AML-193 (cell line): ENCODE data around the gene SLC9A8.
A peak's percentile ranks its signal among the peaks of the same experiment; 100 is the strongest.
"Not testable (repeated sequence)": the region's sequence is repeated elsewhere in the genome, so short reads cannot be mapped to it uniquely, and the experiment has no call there.

ENCODE experiments used
- DNase-seq, 2 experiments: peaks; one replicate each; lab custom pipeline; 2025; lab: John Stamatoyannopoulos, UW

The SLC9A8 gene

DNA sequence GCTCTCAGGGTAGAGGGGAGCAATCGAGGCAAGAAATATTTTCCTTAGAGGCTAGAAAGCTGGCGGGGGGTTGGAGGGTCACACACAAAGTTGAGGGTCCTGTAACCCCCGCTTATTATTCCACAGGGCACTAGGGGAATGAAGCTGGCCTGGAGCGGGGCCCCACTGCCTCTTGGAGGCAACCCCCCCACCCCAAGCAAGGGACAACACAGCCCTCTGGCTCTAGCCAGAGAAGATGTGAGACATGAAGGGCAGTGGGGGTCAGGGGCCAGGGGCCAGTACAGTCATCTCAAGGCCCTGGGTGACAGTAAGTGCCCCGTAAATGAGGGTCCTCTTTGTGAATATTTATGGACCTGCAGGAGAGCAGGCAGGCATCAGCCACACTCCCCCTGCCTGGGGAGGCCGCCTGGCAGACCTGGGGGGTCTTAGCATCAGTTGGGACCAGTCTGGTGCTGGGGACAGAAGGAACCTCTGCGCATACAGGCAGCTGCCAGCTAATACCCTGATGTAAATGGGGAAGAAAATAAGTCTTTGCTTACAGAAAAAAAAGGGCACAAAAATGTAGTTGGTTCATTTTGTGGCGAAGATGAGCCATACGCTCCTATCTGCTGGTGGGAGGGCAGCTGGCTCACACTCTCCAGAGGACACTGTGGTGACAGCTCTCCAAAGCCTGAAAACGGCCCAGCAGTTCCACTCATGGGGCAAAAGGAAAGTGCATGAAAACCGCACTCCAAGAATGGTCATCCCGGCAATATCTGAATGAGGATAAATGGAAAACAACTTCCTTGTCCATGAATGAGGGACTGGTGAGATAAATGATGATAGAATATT is 80.8 kb downstream of the SLC9A8 start:
- no peak for DNase-seq

DNA sequence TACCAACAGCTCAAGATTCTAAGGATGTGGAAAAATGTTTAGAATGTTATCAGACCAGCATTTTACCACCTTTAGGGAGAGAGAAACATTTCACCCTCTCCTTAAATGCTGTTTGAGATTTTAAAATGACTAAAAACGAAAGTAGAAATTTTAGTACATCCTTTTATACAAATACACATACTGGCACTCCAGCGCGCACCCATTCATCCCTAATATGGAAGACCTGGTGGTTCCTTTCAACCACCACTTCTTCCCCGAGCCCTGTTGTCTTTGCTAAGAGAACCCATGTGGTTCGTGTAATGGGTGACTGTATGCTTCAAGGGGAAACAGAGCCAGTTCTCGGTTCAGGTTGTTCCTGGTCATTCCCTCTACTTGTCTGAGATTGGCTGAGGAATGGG is 81.4 kb downstream of the SLC9A8 start:
- no peak for DNase-seq

DNA sequence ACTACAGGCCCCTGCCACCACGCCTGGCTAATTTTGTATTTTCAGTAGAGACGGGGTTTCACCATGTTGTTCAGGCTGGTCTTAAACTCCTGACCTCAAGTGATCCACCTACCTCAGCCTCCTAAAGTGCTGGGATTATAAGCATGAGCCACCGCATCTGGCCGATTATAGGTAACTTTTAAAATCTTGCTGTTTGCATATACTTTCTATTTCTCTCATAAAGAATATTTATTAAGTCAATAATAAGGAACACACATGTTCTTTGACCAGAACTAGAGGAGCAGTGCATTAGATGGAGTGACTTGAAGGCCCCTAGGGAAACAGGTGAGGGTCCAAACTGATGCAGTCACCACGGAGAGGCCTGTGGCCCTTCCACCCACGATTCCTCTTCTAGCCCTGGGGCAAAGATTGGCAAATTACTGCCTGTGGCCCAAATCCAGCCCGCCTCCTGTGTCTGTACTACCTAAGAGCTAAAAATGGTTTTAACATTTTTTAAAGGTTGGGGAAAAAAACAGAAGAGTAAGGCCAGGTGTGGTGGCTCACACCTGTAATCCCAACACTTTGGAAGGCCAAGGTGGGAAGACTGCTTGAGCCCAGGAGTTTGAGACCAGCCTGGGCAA is 83.0 kb downstream of the SLC9A8 start:
- DNase-seq: not testable (repeated sequence)

DNA sequence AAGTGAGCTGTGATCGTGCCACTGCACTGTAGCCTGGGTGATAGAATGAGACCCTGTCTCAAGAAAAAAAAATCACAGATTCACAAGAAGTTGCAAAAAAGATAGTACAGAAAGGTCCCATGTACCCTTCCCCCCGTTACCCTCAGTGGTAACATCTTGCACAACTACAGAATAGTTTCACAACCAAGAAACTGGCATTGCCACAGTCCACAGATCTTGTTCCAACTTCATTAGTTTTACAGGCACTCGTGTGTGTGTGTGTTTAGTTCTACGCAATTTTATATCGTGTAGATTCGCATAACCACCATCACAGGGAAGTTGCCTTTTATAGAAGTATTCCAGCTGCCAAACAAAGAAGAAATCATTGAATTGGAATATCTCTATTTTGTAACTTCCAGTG is 83.6 kb downstream of the SLC9A8 start:
- peak; percentile 88 to 89 for DNase-seq

DNA sequence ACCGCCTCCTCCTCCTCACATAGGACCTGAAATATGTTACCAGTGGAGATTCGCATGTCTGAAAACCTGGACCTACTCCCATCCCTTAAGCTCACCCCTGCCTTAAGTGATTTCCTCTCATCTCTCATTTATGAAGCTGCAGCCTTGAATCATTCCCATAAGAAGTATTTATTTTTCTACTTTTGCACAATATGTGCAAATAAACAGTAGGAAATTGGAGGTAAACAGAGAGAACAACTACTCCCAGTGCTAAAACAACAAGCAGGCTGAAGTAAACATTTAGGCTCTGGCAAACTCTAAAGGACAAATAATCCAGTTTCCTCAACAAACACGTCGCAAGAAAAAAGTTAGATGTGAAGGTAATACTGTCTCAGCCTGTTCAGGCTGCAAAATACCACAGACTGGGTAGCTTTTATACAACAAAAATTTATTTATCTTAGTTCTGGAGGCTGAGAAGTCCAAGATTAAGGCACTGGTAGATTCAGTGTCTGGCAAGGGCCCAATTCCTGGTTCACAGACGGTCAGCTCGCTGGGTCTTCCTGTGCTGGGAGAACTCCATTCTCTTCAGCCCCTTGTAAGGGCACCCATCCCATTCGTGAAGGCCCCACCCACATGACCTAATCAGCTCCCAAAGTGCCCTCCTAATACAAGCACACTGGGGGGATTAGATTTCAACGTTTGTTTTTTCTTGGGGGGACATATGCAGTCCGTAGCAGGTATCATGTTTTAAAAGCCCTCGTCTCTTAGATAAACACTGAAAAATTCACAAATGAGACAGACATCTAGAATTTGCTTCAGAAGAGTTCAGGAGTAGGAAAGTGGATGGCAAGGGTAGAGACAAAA is 87.1 kb downstream of the SLC9A8 start:
- no peak for DNase-seq

DNA sequence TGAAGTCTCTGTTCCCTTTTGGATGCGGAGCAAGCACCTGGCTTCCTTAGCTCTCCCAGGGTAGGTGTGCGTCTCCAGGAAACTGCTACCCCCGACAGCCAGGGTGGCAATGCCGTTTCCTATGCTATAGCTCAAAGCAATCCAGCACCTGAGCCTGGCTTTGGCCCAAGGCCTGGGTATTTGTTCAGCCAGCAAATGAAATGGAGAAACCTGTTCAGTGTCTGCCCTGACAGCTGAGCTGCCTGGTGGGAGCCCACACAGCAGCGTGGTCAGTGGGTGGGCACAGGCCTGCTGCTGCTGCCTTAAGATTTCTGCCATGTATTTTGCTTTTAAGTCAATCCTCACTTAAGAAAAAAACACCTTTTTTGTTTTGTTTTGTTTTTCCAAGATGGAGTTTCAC is 89.0 kb downstream of the SLC9A8 start:
- no peak for DNase-seq

DNA sequence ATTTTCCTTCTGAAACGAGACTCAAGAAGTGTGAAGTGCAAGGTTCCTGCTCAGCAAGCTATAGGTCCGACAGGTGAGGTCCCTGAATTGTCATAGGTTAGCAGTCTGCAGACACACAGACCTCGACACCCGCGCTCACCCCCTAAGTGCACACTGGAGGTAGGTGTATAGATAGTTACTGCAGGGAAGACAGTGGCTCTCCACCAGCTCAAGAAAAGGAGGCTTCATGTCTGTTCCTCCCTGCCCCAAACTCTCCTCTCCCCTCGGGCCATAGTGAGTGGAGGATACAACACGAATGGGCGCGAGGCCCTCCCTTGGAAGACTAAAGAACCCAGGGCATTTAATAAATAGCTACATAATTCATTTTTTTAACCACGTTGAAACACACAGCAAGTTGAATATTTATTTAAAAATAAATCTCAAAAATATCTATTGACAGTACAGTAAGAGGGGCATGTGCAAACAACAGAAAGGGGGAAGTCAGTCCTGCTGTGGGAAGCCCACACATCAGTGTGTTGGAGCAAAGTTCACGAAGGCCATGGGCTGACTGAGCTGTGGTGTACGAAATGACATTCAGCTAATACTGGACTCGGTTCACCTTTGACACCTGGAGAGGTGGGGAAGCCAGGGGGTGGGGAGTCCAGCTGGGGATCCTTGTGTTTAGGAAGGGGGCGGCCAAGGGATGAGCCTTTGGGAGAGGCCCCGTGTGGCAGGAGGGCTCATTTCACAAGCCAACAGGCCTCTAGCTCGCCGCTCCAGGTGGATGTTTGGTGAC is 92.0 kb downstream of the SLC9A8 start:
- no peak for DNase-seq

DNA sequence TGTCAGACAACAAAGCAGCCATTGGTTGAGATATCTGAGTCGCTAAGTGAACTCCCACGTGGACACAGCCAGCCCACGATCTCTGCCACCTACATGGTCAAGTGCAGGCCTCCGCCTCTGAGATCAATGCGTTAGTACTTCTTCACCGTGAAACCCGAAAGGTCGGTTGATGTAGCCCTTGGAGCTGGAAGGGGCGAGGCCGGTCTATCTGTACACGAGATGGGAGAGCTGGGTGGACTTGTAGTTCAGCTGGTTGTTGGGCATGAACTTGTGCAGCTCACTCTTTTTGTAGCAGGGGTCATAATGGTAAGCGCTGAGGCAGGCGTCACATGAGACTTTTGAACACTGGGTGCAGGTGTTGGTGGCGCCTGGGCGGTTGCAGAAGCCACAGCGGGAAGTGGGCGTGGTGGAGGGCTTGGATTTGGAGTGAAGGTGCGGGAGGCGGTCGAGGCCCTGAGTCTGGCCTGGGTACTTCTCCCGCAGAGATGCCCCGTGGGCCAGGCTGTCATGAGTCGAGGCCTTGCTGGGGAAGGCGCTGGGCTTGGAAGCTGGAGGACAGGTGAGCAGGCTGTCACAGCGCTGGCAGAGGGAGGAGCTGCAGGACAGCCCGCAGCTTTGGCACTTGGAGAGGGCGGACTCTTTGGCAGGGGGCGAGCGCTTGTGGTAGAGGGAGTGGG is 92.9 kb downstream of the SLC9A8 start:
- no peak for DNase-seq

DNA sequence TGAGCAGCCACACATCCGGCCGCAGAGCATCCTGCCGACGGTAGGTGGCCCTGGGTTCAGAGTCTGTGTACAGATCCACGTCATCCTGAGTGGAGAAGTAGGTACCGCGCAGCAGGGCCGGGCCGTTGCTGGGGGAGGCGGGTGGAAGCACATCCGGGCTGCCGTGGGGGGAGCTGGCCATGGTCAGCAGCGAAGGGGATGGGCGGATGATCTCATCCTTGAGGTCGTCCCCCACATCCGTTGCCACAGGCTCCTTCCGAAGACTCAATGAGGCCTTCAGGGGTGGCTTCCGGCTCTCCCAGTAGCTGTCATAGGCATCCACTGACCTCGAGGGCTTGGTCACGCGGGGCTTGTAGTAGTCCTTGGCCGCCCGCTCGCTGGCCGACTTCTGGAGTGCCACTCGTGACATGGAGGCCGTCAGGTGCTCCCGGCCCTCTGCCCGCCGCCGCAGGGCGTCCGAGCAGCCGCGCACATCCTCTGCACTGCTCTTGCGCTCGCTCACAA is 93.5 kb downstream of the SLC9A8 start:
- DNase-seq: no peak

DNA sequence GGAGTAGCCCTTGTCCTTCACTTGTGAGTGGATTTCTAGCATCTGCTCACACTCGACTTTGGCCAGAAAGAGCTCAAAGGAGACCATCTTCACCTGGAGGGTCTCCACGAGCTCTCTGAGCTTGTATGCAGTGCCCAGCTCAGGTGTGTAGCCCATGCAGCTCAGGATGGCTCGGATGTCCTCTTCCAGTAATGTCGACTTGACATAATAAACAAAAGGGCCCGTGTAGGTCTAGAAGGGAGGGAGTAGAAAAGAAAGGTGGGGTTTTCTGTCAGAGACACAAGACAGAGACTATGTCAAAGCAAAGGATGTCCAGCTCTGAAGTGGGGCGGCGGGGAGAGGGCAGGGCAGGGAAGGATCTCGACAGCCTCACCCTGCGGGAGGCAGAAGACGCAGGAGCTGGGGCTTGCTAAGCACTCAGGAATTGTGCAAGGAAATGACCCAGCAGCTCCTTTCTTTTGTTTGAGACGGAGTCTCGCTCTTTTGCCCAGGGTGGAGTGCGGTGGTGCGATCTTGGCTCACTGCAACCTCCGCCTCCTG is 94.1 kb downstream of the SLC9A8 start:
- no peak for DNase-seq

DNA sequence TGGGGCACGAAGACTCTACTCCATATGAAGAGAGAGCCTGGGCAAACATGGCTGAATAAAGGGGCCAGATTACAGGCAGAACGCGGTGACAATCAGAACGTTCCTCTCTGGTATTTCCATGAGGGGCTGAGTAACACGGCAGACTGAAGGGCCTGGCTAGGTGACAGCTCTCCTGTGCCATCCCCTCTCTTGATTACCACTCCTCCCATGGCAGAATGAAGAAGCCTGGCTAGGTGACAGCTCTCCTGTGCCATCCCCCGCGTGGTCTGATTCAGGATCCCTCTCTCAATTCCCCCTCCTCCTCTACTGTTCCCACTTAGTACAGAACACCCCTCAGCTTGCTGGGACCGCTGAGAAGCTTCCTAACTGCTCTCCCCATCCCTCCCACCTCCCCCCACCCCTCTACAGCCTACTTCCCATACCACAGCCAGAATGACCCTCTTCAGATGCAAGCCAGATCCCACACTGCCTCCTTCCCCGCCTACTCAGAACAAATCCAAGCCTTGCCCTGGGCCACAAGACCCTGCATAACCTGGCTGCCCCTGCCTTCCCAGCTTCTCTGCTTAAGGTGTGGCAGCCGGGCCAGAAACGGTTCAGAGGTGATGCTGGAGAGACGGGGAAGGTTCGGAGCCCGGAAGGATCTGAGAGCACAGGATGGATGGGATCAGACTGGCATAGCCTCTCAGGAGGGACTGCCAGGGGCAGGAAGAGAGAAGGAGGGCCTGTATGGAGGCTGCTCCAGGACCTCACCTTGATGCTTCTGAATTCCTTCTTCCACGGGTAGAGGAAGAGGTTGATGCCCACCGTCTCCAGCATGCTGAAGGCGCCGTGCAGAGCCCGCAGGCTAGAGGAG is 95.0 kb downstream of the SLC9A8 start:
- no peak for DNase-seq

DNA sequence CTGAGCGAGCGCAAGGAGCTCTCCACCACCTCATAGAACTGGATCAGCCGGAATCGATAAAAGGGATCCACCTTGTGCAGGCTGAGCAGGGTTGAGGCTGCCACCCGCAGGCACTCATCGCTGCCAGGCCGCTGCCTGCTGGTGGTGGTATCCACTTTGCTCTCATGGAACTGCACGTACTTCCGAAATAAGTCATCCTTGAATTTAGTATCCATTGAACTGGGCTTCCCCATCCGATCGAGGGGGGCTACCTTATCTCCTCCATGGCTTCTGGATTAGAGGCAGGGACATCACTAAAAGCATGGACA is 95.6 kb downstream of the SLC9A8 start:
- DNase-seq: no peak

DNA sequence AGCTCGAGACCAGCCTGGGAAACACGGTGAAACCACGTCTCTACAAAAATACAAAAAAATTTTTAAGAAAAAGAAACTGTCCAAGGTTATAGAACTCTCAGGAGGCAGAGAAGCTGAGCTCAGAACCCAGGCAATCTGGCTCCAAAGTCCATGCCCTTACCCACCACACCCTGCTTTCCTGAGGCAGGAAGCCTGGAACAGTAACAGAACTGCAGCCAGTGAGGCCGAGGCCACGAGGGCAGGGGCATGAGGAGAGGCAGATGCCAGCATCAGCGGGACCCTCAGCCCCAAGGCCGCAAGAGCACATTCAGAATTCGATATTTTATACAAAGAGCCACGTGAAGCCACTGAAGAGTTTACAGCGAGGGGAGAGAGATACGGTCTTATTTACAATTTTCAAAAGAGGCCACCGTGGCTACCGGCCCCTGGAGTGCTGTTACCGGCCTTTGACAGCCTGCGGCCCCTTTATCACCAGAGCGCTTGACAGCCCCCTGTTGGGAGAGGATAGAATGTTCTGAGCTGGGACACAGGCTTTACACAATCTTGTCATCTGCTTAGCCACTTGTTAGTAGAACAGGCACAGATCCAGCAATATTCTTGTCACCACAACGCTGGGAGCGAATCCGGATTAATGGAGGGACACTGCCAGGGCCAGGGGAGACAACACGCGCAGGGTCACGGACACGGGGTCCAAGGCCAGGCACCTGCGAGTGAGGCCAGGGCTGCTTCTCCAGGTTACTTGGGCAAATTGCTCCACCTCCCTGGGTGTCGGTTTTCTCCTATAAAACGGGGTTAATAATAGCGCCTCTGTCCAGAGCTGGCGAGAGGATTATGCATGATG is 97.1 kb downstream of the SLC9A8 start:
- DNase-seq: no peak

DNA sequence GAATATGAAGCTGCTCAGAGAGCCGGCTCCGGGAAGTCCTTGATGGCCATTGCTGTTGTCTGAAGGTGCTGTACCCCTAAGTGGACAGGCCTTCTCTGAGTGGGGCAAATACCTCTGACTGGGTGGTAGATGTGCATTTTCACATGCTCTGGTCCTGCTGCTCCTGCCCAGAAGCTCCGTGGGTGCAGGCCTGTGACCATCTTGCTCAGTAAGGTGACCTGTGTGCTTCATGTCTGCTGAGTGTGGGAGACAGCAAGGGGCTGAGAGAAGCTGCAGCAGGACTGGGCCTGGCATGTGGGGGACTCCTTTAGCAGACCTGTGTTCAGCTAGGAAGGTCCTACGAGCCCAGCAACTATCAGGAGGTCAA is 97.7 kb downstream of the SLC9A8 start:
- DNase-seq: no peak

DNA sequence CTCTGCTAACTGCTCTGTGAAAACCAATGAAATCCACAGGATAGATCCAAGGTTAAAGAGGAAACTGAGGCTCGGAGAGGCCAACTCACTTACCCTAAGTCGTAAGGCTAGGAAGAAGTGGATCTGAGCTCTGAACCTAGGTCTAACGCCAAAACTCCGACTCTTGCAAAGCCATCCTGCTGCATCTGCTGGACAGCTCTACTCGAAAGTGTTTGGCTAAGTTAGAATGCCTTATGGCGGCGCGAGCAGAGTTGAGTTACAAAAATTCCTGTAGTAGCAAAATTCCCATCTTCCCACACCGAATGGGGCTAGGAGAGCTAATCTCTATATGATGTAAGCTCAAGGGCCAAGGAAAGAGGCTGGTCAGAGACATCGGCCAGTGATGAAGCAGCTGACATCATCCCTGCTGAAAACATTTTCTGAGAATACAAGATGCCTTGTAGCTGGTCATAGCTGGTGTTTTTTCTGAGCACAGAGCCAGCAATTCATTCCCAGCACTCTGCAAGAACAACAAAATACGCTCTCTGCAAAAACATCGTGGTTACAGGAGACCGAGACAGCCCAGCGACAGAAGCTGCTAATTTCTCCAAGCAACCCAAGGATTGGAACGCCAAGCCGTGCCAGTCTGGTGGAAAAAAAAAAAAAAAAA is 100.9 kb downstream of the SLC9A8 start:
- no peak for DNase-seq

DNA sequence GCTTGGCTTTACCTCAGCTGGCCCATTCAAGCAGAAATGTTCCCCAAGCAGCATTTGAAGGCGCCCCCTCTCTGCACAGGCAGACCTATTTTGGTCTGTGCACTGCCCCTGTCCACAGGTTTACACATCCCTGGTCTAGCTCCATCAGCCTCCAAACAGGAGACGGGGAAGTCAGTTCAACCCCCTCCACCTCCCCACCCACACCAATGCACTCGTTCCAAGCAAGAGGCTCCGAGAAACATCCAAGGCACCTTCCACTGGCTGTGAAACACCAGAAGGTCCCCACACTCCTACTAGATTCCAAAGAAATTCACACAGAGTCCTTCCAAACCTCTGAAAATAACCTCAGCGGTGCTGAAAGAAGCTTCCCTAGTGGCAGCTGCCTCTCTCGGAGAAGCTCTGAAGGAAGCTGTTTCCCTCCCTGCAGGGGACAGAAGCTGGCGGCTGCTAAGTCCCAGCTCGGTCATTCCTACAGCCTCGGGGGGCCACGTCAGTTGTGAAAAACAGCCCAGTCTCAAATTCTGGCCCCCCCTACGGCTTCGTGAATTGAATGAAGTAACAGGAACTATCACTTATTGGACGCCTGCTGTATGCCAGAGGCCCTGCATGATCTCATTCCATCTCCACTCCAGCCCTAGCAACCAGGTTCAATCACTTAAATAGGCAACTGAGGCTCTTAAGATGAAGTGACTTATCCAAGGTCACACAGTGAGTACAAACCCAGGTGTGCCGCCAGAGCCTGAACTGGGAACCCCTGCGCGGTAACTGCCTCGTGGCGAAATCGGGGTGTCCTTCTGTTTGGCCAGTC is 101.9 kb downstream of the SLC9A8 start:
- peak in 1 of 2 experiments; percentile 24 for DNase-seq

DNA sequence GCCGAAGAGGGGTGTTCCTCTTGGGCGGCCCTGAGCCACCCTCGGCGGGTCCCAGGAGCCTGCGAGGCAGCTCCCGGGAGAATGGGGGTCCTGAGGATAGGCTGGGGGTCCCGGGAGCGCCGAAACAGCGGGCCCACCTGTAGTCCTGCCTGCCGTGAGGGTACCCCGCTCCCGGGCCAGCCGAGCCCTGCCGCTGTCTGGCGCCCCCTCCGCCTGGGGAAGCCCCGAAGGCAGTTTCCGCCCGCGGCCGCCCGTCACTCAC is 102.4 kb downstream of the SLC9A8 start:
- DNase-seq: no peak
